ENCODE measurements around the gene IDH3B. TPM values are rescaled to one million over a fixed set of nuclear protein-coding genes. Genes with fewer than 3 reads are reported as not detected.

IDH3B gene
- total and polyA plus RNA-seq, 2 of the 8 experiments (the other 6 are each of a cell fraction or from before 2014, with no cell fraction given), result 110 to 167 TPM

- DNase-seq (ENCODE audit: low read depth in 1 of 2, low spot score in 2 of 2) (peak in 1 of 2 experiments; percentile 43), FAIRE-seq (no peak)
- no peak overlapping the region for H3K4me3 ChIP-seq (ENCODE audit: extremely low read depth in 1 of 4, insufficient read depth in 2 of 4, low read depth in 3 of 4, low read length in 4 of 4)
- H4K91ac ChIP-seq (replicated peaks; ENCODE audit: insufficient read length, low read length), result no peak overlapping the region
- no peaks in the 10 kb centered on the region; the same call in 1 of the 2 replicates for H3K23me2 ChIP-seq (ENCODE audit: low read depth, low read length)
- peaks cover 19 to 65% (median 53%) of the 10 kb centered on the region in 4 experiments for H3K27me3 ChIP-seq (replicated peaks in 1 of 4; ENCODE audit: control insufficient read depth in 3 of 4, extremely low read depth in 1 of 4, insufficient read depth in 3 of 4, low read length in 3 of 4)
- H2BK15ac ChIP-seq (ENCODE audit: low read length), result 0 out of 2 replicates have a peak overlapping the region, but pooled peaks have one; percentile 65
- H2AFZ ChIP-seq (ENCODE audit: low read length), result no peak overlapping the region
- ChIA-PET POLR2A (ENCODE audit: partially characterized antibody) (no interaction called here), CTCF (ENCODE audit: partially characterized antibody) (interaction anchor here (1.2 to 8.4 kb wide), 6 partner anchors 10 to 55 kb away, joined by 3 to 75 read pairs (median 44); no protein-coding TSS in a partner anchor)
- no peaks in the 10 kb centered on the region for H3K9me3 ChIP-seq (ENCODE audit: insufficient read depth in 2 of 2, low read depth in 1 of 2, low read length in 1 of 2)
- 75% methylated on average over 4 of the region's 4 CpGs; no CpG with 5 or more reads in 1 of the 2 experiments for WGBS, 2 experiments (ENCODE audit: extremely low coverage in 1 of 2, insufficient coverage in 1 of 2, insufficient read length in 1 of 2, insufficient replicate concordance in 2 of 2, low coverage in 1 of 2, low lambda C conversion rate in 2 of 2, missing lambda C conversion rate in 1 of 2)
- H3K4me2 ChIP-seq (ENCODE audit: insufficient read depth in 1 of 2, low read depth in 2 of 2, low read length in 2 of 2), result no peak overlapping the region
- H2AK5ac ChIP-seq (ENCODE audit: low read depth, low read length), result no peak overlapping the region
- H3K79me1 ChIP-seq (ENCODE audit: low read depth, low read length), result no peaks in the 10 kb centered on the region
- no peak overlapping the region for H3K27ac ChIP-seq (ENCODE audit: low read depth, low read length)
- peaks cover 0 to 32% (median 24%) of the 10 kb centered on the region in 4 experiments; a peak in 6 of 7 replicates for H3K4me1 ChIP-seq (replicated peaks in 1 of 4; ENCODE audit: control insufficient read depth in 3 of 4, insufficient read depth in 4 of 4, low read length in 3 of 4)
- no peak overlapping the region for H3K14ac ChIP-seq (ENCODE audit: insufficient read length)
- no peak overlapping the region for H3K4ac ChIP-seq (replicated peaks; ENCODE audit: insufficient read length, low read depth, low read length)
- H2BK120ac ChIP-seq (replicated peaks; ENCODE audit: low read depth, low read length), result no peak overlapping the region
- no peaks in the 10 kb centered on the region for H3K36me3 ChIP-seq (ENCODE audit: control insufficient read depth in 2 of 4, insufficient read depth in 4 of 4, low read length in 3 of 4)
- no peak overlapping the region for H4K8ac ChIP-seq (ENCODE audit: extremely low read depth, insufficient read depth, low read length)
- no peaks in the 10 kb centered on the region for H3K79me2 ChIP-seq (ENCODE audit: control insufficient read depth in 1 of 2, insufficient read depth in 2 of 2, low read length in 2 of 2)
- peak overlapping the region; percentile 7; the same call in 1 of the 2 replicates for H2BK12ac ChIP-seq (ENCODE audit: low read depth, low read length)
- H3K9ac ChIP-seq (replicated peaks in 1 of 4; ENCODE audit: extremely low read depth in 1 of 4, low read depth in 3 of 4, low read length in 3 of 4), result no peak overlapping the region
- no peak overlapping the region for H3K18ac ChIP-seq (ENCODE audit: extremely low read depth, low read length)
- no peak overlapping the region for H3K56ac ChIP-seq (replicated peaks; ENCODE audit: insufficient read length, low read depth, low read length)
- H2BK20ac ChIP-seq (ENCODE audit: low read length), result no peak overlapping the region
- no peak overlapping the region for H3K23ac ChIP-seq (ENCODE audit: insufficient read length)
- H2BK5ac ChIP-seq (ENCODE audit: low read depth, low read length), result no peak overlapping the region
- peaks cover 4 to 9% of the 10 kb centered on the region in 2 experiments for H4K20me1 ChIP-seq (replicated peaks in 1 of 2; ENCODE audit: control insufficient read depth in 1 of 2, insufficient read depth in 2 of 2, low read length in 2 of 2)
- no peak overlapping the region for H4K5ac ChIP-seq (ENCODE audit: insufficient read length, low read depth, low read length)
- TF ChIP-seq KDM1A (IDR thresholded peaks at IDR 0.05; ENCODE audit: borderline replicate concordance, low read length) (no peak), ATF2 (IDR thresholded peaks at IDR 0.05; ENCODE audit: low read length) (no peak), JUN (IDR thresholded peaks at IDR 0.05; ENCODE audit: low read depth, low read length) (no peak), MAFK (IDR thresholded peaks at IDR 0.05; ENCODE audit: low read depth, low read length) (no peak), SP2 (IDR thresholded peaks at IDR 0.05; ENCODE audit: low read length) (no peak), CREB1 (IDR thresholded peaks at IDR 0.05) (no peak), SUZ12 (IDR thresholded peaks at IDR 0.05; ENCODE audit: low read length) (no peak), KDM5A (IDR thresholded peaks at IDR 0.05; ENCODE audit: low read length) (no peak), TCF12 (IDR thresholded peaks at IDR 0.05; ENCODE audit: low read depth, low read length) (no peak), TAF1 (IDR thresholded peaks at IDR 0.05; ENCODE audit: low read depth, low read length) (no peak), POU5F1 (IDR thresholded peaks at IDR 0.05; ENCODE audit: low read depth, low read length) (no peak), GABPA (IDR thresholded peaks at IDR 0.05; ENCODE audit: borderline replicate concordance, insufficient read depth, low read length) (no peak), SP4 (IDR thresholded peaks at IDR 0.05; ENCODE audit: low read length) (no peak)
Measured at GRCh38 chr20:2698912-2699311, 34.9 kb upstream of the IDH3B start.

Measured in H1 (cell line).